AG04449 (cell line): ENCODE measurements around the gene NEO1.

ENCODE experiments used
- CTCF ChIA-PET: fragments of 350-600 bp; formaldehyde crosslinking; extraction: SDS; loops from one replicate; lab custom pipeline; 2021; ENCODE audit warnings: antibody characterized with exemption; lab: Yijun Ruan, JAX
- POLR2A ChIA-PET: fragments of 400-600, 350-600 bp; formaldehyde crosslinking; extraction: SDS; loops from one replicate; lab custom pipeline; 2020; ENCODE audit warnings: antibody characterized with exemption, inconsistent platforms; lab: Yijun Ruan, JAX
- DNase-seq: peaks from one replicate; pipeline ENCODE4 v3.0.0-alpha.2; 2010; ENCODE audit warnings: low read depth, low spot score
- H3K4me3 ChIP-seq: 2 replicates; pipeline ENCODE4 v1.5.1; 2011; ENCODE audit warnings: low read depth, mild to moderate bottlenecking, control low read depth, low read length
- CTCF ChIP-seq: IDR thresholded peaks from one replicate; pipeline ENCODE4 v1.5.1; 2011; ENCODE audit warnings: mild to moderate bottlenecking, moderate library complexity, low read length, control low read depth, inconsistent platforms; ENCODE audit not compliant: insufficient read depth; ENCODE audit errors: missing control alignments

The NEO1 gene

GRCh38 chr15:73341886-73342600 is 289.8 kb downstream of the NEO1 start:
- no peak for TF ChIP-seq CTCF
- ChIA-PET CTCF (no interaction called here), POLR2A (no interaction called here)
- no peak for DNase-seq
- H3K4me3 ChIP-seq = no peak overlapping the region

- no peak for DNase-seq
- POLR2A ChIA-PET = no interaction called here
- no peak overlapping the region for H3K4me3 ChIP-seq
- TF ChIP-seq CTCF = no peak
- CTCF ChIA-PET = no interaction called here
Observed at GRCh38 chr15:73344056-73344455, 291.8 kb downstream of the NEO1 start.

- ChIA-PET POLR2A (no interaction called here), CTCF (no interaction called here)
- no peak for TF ChIP-seq CTCF
- DNase-seq = no peak
- H3K4me3 ChIP-seq = no peak overlapping the region
Observed at GRCh38 chr15:73345658-73346057, 293.4 kb downstream of the NEO1 start.

GRCh38 chr15:73346735-73347312 is 294.6 kb downstream of the NEO1 start:
- POLR2A ChIA-PET = no interaction called here
- CTCF ChIA-PET = no interaction called here
- no peak for DNase-seq
- no peak overlapping the region for H3K4me3 ChIP-seq
- TF ChIP-seq CTCF = no peak

GRCh38 chr15:73349191-73349590 is 296.9 kb downstream of the NEO1 start:
- ChIA-PET CTCF (no interaction called here), POLR2A (no interaction called here)

More at GRCh38 chr15:73349191-73349590, 296.9 kb downstream of the NEO1 start:
- no peak for DNase-seq
- no peak for TF ChIP-seq CTCF
- H3K4me3 ChIP-seq = no peak overlapping the region
